ENCODE data around the gene PSIP1. TPM values are rescaled to one million over a fixed set of nuclear protein-coding genes. Genes with fewer than 3 reads are reported as not detected.

PSIP1 gene
- total RNA-seq, 2 donors from 2014 or later = 25.5 to 41.2 TPM

- Histone ChIP-seq H3K27me3 (no peaks in the 10 kb centered on the region), H3K27ac (no peak overlapping the region), H3K4me1 (no peaks in the 10 kb centered on the region), H3K36me3 (no peaks in the 10 kb centered on the region), H3K9ac (ENCODE audit: low read depth in 2 of 2, low read length in 2 of 2) (no peak overlapping the region), H3K9me3 (no peaks in the 10 kb centered on the region), H3K4me3 (no peak overlapping the region)
- no peak for DNase-seq
- TF ChIP-seq, protein P1, sequence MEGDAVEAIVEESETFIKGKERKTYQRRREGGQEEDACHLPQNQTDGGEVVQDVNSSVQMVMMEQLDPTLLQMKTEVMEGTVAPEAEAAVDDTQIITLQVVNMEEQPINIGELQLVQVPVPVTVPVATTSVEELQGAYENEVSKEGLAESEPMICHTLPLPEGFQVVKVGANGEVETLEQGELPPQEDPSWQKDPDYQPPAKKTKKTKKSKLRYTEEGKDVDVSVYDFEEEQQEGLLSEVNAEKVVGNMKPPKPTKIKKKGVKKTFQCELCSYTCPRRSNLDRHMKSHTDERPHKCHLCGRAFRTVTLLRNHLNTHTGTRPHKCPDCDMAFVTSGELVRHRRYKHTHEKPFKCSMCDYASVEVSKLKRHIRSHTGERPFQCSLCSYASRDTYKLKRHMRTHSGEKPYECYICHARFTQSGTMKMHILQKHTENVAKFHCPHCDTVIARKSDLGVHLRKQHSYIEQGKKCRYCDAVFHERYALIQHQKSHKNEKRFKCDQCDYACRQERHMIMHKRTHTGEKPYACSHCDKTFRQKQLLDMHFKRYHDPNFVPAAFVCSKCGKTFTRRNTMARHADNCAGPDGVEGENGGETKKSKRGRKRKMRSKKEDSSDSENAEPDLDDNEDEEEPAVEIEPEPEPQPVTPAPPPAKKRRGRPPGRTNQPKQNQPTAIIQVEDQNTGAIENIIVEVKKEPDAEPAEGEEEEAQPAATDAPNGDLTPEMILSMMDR (IDR thresholded peaks at IDR 0.05) = no peak
- intact Hi-C loops (cut with DNase I) = no loop called here
Measured at GRCh38 chr9:15524845-15525455, 14.2 kb upstream of the PSIP1 start.

GRCh38 chr9:15522130-15522755 is 11.5 kb upstream of the PSIP1 start:
- no peaks in the 10 kb centered on the region for H3K36me3 ChIP-seq
- TF ChIP-seq, protein P1 (IDR thresholded peaks at IDR 0.05) = no peak
- DNase-seq = no peak
- no peaks in the 10 kb centered on the region for H3K27me3 ChIP-seq
- no peak overlapping the region for H3K4me3 ChIP-seq
- no peaks in the 10 kb centered on the region for H3K9me3 ChIP-seq
- H3K27ac ChIP-seq = no peak overlapping the region
- intact Hi-C loops (cut with DNase I) = no loop called here
- no peak overlapping the region for H3K9ac ChIP-seq (ENCODE audit: low read depth in 2 of 2, low read length in 2 of 2)
- H3K4me1 ChIP-seq = no peaks in the 10 kb centered on the region

DNA sequence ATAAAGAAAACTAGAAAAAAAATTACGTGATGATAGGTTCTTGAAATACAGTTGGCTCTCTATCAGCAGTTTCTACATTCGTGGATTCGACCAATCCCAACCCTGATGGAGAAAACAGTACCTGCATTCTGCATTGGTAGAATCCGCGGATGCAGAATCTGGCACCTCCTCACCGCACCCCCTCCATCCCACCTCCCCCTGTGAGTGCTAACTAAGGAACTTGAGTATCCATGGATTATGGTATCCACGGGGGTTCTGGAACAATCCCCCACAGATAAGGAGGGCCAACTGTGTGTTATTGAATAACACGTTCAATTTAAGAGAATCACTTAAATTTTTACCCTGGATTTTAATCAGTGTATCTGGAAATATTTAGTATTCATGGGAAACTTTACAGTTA is 10.5 kb upstream of the PSIP1 start:
- H3K36me3 ChIP-seq = no peaks in the 10 kb centered on the region
- TF ChIP-seq, protein P1 (IDR thresholded peaks at IDR 0.05) = no peak
- no peak overlapping the region for H3K9ac ChIP-seq (ENCODE audit: low read depth in 2 of 2, low read length in 2 of 2)
- no peak for DNase-seq
- intact Hi-C loops (cut with DNase I) = no loop called here
- no peak overlapping the region for H3K27ac ChIP-seq
- no peaks in the 10 kb centered on the region for H3K9me3 ChIP-seq
- H3K4me1 ChIP-seq = no peaks in the 10 kb centered on the region
- no peaks in the 10 kb centered on the region for H3K27me3 ChIP-seq
- no peak overlapping the region for H3K4me3 ChIP-seq

GRCh38 chr9:15519831-15520230 is 9.1 kb upstream of the PSIP1 start:
- H3K27ac ChIP-seq = no peak overlapping the region
- TF ChIP-seq, protein P1 (IDR thresholded peaks at IDR 0.05) = no peak
- H3K9ac ChIP-seq (ENCODE audit: low read depth in 2 of 2, low read length in 2 of 2) = no peak overlapping the region
- no peak overlapping the region for H3K4me3 ChIP-seq
- H3K9me3 ChIP-seq = no peaks in the 10 kb centered on the region
- no peak for DNase-seq
- H3K4me1 ChIP-seq = no peaks in the 10 kb centered on the region
- intact Hi-C loops (cut with DNase I) = no loop called here
- H3K36me3 ChIP-seq = no peaks in the 10 kb centered on the region
- no peaks in the 10 kb centered on the region for H3K27me3 ChIP-seq

- no peak for DNase-seq
Measured at GRCh38 chr9:15513335-15513734, 2.6 kb upstream of the PSIP1 start.

More at GRCh38 chr9:15513335-15513734, 2.6 kb upstream of the PSIP1 start:
- TF ChIP-seq, protein P1 (IDR thresholded peaks at IDR 0.05) = no peak
- H3K36me3 ChIP-seq = no peaks in the 10 kb centered on the region
- intact Hi-C loops (cut with DNase I) = loop anchor here (5.0 kb wide), 1 partner anchor 34 kb away; no protein-coding TSS in a partner anchor
- no peaks in the 10 kb centered on the region for H3K9me3 ChIP-seq
- H3K27me3 ChIP-seq = no peaks in the 10 kb centered on the region
- H3K4me3 ChIP-seq = no peak overlapping the region
- H3K4me1 ChIP-seq = no peaks in the 10 kb centered on the region
- H3K27ac ChIP-seq = no peak overlapping the region
- no peak overlapping the region for H3K9ac ChIP-seq (ENCODE audit: low read depth in 2 of 2, low read length in 2 of 2)
